Measurements from ENCODE around the gene CLPSL2.

CLPSL2 gene

DNA sequence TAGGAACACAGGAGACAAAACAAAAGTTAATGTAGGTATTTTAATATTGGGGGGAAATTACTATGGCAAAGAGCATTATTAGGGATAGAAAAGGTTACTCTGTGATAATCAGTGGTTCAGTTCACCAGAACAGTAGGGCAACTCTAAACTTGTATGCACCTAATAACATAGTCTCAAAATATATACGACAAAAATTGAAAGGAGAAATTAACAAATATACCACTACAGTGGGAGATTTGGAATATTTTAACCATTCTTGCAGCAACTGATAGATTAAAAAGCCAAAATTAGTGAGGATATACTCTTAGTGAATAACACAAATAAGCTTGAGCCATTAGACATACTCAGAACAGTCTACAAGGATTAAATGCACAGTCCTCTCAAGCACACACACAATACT lies 28.5 kb upstream of the CLPSL2 start:
- DNase-seq = no peak

DNA sequence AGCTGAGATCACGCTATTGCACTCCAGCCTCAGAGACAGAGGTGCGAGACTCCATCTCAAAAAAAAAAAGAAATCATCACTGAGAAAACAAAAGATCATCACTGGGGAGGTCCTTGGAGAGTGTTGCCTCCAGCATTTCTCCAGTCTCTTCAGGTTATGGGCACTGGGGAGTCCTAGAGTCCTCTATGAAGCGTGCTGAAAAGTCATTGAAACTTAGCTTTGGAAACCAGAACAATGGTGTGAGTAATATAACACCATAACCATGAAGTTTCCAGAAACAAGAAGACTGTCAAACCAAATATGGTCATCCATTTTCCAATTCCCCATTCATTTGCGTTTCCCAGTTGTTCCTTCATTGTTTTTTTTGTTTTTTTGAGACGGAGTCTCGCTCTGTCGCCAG lies 25.8 kb upstream of the CLPSL2 start:
- no peak for DNase-seq

DNA sequence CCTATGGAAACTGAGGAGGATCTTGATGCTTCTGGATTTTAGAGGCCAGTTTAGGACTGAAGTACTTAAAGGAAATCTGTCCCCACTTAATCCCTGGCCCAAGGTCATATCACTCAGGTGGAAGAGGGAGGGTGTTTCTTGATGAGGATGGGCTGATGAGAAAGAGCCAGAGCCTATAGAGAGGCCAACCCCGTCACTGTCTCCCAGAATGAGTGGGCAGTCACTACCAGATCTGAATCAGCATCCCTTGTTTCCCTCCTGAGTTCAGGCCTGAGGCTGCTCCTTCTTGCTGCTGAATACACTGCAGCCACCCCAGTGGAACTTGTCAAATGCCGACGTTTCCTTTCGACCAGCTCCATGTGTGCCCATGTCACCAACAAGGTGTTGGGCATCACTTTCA lies 24.8 kb upstream of the CLPSL2 start:
- DNase-seq = no peak

DNA sequence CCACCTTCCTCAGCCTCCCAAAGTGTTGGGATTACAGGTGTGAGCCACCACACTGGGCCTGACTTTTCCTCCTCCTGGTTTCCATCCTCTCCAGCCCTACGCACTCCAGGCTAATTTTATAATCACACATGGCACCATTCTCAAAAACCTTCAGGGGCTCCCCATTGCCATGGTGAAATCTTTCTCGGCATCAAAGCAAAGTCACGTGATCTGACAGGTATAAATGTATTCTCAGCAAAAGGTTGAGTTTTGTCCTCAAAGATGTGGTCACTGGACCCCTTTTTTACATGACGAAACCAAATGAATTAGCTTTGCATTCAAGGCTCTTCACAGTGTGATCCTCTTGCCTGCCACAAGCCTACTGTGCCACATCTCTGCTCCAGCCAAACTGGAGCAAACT lies 24.1 kb upstream of the CLPSL2 start:
- DNase-seq = no peak

- no peak for DNase-seq
Observed at GRCh38 chr6:35754452-35755277, 21.7 kb upstream of the CLPSL2 start.

DNA sequence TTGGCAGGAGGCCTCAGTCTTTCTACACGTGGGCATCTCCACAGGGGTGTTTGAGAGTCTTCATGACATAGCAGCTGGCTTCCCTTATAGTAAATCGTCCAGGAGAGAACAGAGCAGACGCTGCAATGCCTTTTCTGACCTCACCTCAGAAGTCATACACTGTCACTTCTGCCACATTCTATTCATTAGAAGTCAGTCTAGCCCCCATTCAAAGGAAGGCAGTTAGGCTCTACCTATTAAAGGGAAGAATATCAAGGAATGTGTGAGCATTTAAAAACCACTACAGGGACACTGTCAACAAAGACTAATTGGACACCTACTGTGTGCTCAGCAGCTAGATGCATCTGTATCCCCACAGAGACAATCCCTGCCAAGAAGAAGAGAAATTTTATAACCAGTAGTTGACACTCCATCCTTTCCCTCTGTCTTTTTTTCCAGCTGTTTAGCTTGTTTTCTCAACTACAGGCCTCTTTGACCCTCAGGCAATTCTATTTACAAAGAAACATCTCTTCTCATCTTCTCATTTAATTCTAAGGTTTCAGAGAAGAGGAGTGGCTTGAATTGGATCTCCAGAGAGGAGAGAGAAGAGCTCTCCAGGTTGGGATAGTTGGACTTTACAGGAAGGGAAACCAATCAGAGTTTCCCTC lies 21.0 kb upstream of the CLPSL2 start:
- DNase-seq = no peak

GRCh38 chr6:35757456-35758123 lies 18.8 kb upstream of the CLPSL2 start:
- peak; percentile 77 for DNase-seq

- DNase-seq = no peak
Observed at GRCh38 chr6:35759426-35759825, 17.0 kb upstream of the CLPSL2 start.

DNA sequence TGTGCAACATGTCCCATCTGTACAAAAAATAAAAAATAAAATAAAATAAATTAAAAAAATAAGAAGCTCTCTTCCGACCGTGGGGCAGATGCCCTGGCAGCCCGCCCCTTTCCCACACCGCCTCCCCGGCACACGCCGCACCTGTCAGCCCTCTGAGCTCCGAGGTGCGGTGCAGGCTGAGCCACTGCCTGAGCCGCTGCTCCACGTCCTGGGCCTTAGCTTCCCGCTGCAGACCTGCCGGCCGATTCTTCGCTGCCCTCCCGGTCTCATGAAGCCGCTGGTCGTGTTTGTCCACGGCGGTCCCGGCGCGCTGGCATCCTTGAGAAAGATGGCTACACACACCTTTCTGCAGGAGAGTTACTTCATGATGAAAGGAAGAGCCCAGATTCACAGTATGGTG lies 10.7 kb upstream of the CLPSL2 start:
- DNase-seq = no peak

DNA sequence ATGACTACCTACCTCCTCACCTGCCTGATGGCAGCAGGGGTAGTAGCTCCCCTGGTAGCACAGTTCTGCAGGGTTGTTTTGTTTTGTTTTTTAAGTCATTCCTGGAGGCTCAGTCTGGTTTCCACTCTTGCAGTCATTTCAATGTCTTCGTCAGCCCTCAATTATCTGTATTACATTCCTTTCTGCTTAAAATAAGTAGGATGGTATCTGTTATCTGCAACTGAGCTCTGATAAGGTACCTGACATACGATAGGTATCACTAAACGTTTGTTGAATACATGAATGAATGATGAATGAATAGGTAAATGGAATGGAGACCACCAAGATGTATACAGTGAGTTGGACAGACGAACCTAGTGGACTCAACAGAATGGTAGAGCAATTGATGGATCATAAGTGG lies 7.2 kb upstream of the CLPSL2 start:
- no peak for DNase-seq

GRCh38 chr6:35771343-35771627 lies 5.1 kb upstream of the CLPSL2 start:
- no peak for DNase-seq

DNA sequence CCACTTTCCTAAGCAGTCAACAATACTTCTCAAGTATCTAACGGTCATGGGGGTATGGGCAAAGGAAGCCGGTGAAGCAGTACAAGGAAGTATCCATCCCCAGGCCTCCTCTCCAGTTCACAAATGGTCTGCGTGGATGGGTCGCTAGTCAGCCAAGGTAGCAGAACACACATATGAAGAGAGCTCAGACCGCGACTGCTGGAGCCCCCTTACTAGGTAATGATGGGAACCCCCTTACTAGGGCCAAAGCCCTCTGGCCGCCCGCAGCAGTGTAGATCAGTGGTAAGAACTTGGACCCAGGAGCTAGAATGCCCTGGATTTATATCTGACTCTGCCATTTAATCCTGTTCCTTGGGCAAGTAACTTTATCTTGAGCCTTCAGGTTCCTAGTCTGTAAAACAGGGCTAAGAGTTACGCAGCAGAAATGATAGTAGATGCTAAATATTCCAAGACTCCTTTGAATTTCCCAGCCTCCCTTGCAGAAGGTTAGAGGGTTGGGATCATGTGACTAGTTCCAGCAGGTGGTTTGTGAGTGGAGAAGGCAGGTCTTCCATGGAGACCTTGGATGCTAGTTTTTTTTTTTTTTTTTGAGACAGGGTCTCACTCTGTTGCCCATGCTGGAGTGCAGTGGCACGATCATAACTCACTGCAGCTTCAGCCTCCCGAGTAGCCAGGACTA lies 2.1 kb upstream of the CLPSL2 start:
- DNase-seq = no peak

DNA sequence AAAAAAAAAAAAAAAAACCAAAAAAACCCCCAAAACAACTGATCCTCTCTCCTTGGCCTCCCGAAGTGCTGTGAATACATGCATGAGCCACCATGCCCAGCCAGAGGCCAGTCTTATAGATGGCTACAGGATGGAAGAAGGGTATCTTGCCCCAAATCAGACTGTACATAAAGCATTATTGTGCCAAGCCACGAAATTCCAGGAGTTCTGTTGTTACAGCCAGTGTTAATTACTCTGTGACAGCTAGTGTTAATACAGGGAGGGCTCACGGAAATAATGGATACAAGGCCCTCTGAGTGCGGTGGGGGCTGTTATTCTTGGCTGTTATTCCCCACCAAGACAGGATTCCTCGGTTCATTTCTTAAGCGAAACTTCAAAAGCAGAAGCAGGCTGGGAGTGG lies 1.4 kb upstream of the CLPSL2 start:
- DNase-seq = no peak

- DNase-seq = no peak
Observed at GRCh38 chr6:35777356-35778102, 1.1 kb downstream of the CLPSL2 start.

DNA sequence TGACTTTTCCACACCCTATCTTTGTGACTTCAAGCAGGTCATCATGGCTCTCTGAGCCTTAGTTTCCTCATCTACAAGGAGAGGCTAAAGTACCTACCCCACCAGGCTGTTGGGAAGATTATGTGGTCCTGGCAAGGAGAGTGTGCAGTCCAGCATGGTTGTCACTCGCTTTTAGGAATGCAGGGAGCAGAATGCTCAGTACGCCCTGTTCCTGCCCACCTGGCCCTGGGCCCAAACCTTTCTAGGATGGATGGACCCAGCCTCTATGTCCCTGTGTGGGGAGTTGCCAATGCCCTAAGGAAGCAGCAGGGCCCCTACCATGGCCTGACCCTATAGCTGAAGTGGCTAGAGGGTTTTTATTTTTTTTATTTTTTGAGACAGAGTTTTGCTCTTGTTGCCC lies 2.0 kb downstream of the CLPSL2 start:
- DNase-seq = no peak

GRCh38 chr6:35780719-35781118 lies 4.3 kb downstream of the CLPSL2 start, which contains the start of gene CLPSL1:
TSS of gene CLPSL1 (plus strand) at chr6:35781019. CDS start at chr6:35781111, 92 bp downstream.
- no peak for DNase-seq

- DNase-seq = no peak
Observed at GRCh38 chr6:35781290-35781689, 4.9 kb downstream of the CLPSL2 start.

- no peak for DNase-seq
Observed at GRCh38 chr6:35782424-35782823, 6.0 kb downstream of the CLPSL2 start.

GRCh38 chr6:35784200-35784599 lies 7.8 kb downstream of the CLPSL2 start:
- DNase-seq = no peak

- DNase-seq = no peak
Observed at GRCh38 chr6:35786272-35786671, 9.9 kb downstream of the CLPSL2 start.

- DNase-seq = no peak
Observed at GRCh38 chr6:35786810-35787209, 10.4 kb downstream of the CLPSL2 start.

GRCh38 chr6:35787266-35788218 lies 11.1 kb downstream of the CLPSL2 start:
- DNase-seq = no peak
